ENCODE data around the gene ZNF555. TPM values are rescaled to one million over a fixed set of nuclear protein-coding genes. Genes with fewer than 3 reads are reported as not detected.

Gene ZNF555
- polyA plus RNA-seq, 1 experiment: 7.1 TPM

GRCh38 chr19:2795827-2796658 is 45.2 kb upstream of the ZNF555 start:
- no peak for DNase-seq (ENCODE audit: low read depth, low spot score)
- Histone ChIP-seq H3K27me3 (ENCODE audit: control insufficient read depth, insufficient read depth, low read length) (no peaks in the 10 kb centered on the region), H3K9me3 (ENCODE audit: control insufficient read depth, insufficient read depth, low read length) (no peaks in the 10 kb centered on the region; the same call in 1 of the 2 replicates), H3K4me3 (ENCODE audit: low read depth, low read length) (no peak overlapping the region), H3K27ac (ENCODE audit: low read depth, low read length) (no peak overlapping the region)
- TF ChIP-seq, protein P1, sequence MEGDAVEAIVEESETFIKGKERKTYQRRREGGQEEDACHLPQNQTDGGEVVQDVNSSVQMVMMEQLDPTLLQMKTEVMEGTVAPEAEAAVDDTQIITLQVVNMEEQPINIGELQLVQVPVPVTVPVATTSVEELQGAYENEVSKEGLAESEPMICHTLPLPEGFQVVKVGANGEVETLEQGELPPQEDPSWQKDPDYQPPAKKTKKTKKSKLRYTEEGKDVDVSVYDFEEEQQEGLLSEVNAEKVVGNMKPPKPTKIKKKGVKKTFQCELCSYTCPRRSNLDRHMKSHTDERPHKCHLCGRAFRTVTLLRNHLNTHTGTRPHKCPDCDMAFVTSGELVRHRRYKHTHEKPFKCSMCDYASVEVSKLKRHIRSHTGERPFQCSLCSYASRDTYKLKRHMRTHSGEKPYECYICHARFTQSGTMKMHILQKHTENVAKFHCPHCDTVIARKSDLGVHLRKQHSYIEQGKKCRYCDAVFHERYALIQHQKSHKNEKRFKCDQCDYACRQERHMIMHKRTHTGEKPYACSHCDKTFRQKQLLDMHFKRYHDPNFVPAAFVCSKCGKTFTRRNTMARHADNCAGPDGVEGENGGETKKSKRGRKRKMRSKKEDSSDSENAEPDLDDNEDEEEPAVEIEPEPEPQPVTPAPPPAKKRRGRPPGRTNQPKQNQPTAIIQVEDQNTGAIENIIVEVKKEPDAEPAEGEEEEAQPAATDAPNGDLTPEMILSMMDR (IDR thresholded peaks at IDR 0.05; ENCODE audit: low read depth, low read length): no peak
- ChIA-PET POLR2A (no interaction called here), CTCF (no interaction called here)

DNA sequence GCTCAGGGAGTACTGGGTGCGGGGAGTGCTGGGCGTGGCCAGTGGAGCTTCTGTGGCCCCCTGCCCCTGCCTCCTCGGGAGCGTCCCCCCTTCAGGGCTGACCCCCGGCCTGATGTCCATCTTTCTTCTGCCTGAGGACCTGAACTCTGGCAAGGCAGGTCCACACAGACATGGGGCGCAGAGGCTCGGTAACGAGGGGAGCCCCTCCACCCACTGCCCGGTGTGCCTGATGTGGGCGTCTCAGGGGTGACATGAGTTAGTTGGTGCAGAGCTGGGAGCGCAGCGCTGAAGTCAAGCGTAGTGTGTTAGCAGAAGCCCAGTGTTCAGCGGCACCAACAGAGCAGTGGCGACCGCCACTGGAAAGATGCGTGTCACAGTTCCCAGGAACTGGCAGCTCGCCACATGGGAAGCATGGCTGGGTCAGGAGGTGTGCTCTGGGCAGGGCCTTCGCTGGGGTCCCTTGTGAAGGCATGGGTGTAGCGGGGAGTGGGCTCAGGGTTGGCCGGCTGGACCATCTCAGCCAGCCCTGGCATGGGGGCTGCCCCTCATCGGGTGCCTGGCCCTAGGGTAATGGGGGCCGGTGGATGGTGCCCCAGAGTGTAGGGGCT is 44.5 kb upstream of the ZNF555 start:
- H3K27me3 ChIP-seq (ENCODE audit: control insufficient read depth, insufficient read depth, low read length): no peaks in the 10 kb centered on the region
- H3K4me3 ChIP-seq (ENCODE audit: low read depth, low read length): no peak overlapping the region
- ChIA-PET CTCF (no interaction called here), POLR2A (no interaction called here)
- no peak for DNase-seq (ENCODE audit: low read depth, low spot score)
- no peak overlapping the region for H3K27ac ChIP-seq (ENCODE audit: low read depth, low read length)
- H3K9me3 ChIP-seq (ENCODE audit: control insufficient read depth, insufficient read depth, low read length): no peaks in the 10 kb centered on the region; the same call in 1 of the 2 replicates
- TF ChIP-seq, protein P1 (IDR thresholded peaks at IDR 0.05; ENCODE audit: low read depth, low read length): no peak

- H3K4me3 ChIP-seq (ENCODE audit: low read depth, low read length): no peak overlapping the region
- ChIA-PET CTCF (no interaction called here), POLR2A (no interaction called here)
- no peak for DNase-seq (ENCODE audit: low read depth, low spot score)
- H3K9me3 ChIP-seq (ENCODE audit: control insufficient read depth, insufficient read depth, low read length): no peaks in the 10 kb centered on the region; the same call in 1 of the 2 replicates
- H3K27me3 ChIP-seq (ENCODE audit: control insufficient read depth, insufficient read depth, low read length): no peaks in the 10 kb centered on the region
- H3K27ac ChIP-seq (ENCODE audit: low read depth, low read length): no peak overlapping the region
- TF ChIP-seq, protein P1 (IDR thresholded peaks at IDR 0.05; ENCODE audit: low read depth, low read length): no peak
Observed at GRCh38 chr19:2797280-2797679, 44.0 kb upstream of the ZNF555 start.

- DNase-seq (ENCODE audit: low read depth, low spot score): no peak
- ChIA-PET POLR2A (no interaction called here), CTCF (no interaction called here)
- Histone ChIP-seq H3K27ac (ENCODE audit: low read depth, low read length) (no peak overlapping the region), H3K27me3 (ENCODE audit: control insufficient read depth, insufficient read depth, low read length) (no peaks in the 10 kb centered on the region), H3K4me3 (ENCODE audit: low read depth, low read length) (no peak overlapping the region), H3K9me3 (ENCODE audit: control insufficient read depth, insufficient read depth, low read length) (no peaks in the 10 kb centered on the region; the same call in 1 of the 2 replicates)
- TF ChIP-seq, protein P1 (IDR thresholded peaks at IDR 0.05; ENCODE audit: low read depth, low read length): no peak
Observed at GRCh38 chr19:2798158-2798685, 43.1 kb upstream of the ZNF555 start.

- CTCF ChIA-PET: no interaction called here
- no peak overlapping the region for H3K4me3 ChIP-seq (ENCODE audit: low read depth, low read length)
- DNase-seq (ENCODE audit: low read depth, low spot score): no peak
- H3K27ac ChIP-seq (ENCODE audit: low read depth, low read length): no peak overlapping the region
- H3K9me3 ChIP-seq (ENCODE audit: control insufficient read depth, insufficient read depth, low read length): no peaks in the 10 kb centered on the region; the same call in 1 of the 2 replicates
- no peaks in the 10 kb centered on the region for H3K27me3 ChIP-seq (ENCODE audit: control insufficient read depth, insufficient read depth, low read length)
- TF ChIP-seq, protein P1 (IDR thresholded peaks at IDR 0.05; ENCODE audit: low read depth, low read length): no peak
- POLR2A ChIA-PET: no interaction called here
Observed at GRCh38 chr19:2798733-2799132, 42.5 kb upstream of the ZNF555 start.

Measured in AG04450 (cell line).